Ectodermal cell (in vitro differentiated cells): Measurements from ENCODE around the gene TRAT1.

Source experiments
- H3K27ac ChIP-seq: 2 replicates; pipeline ENCODE4 v1.7.0; 2013; ENCODE audit warnings: mild to moderate bottlenecking, low read depth, low read length; ENCODE audit not compliant: insufficient read depth, poor library complexity, severe bottlenecking
- H3K27me3 ChIP-seq: 2 replicates; pipeline ENCODE4 v1.7.0; 2013; ENCODE audit warnings: mild to moderate bottlenecking, low read length; ENCODE audit not compliant: insufficient read depth, control insufficient read depth, poor library complexity, severe bottlenecking
- H3K36me3 ChIP-seq: one replicate; pipeline ENCODE4 v1.7.0; 2013; ENCODE audit warnings: low read length; ENCODE audit not compliant: control insufficient read depth, insufficient read depth
- H3K4me1 ChIP-seq: one replicate; pipeline ENCODE4 v1.7.0; 2013; ENCODE audit warnings: low read length; ENCODE audit not compliant: control insufficient read depth, insufficient read depth
- H3K4me3 ChIP-seq: 2 replicates; pipeline ENCODE4 v1.7.0; 2013; ENCODE audit warnings: low read depth, low read length, control low read depth; ENCODE audit not compliant: insufficient read depth
- H3K9me3 ChIP-seq: 2 replicates; pipeline ENCODE4 v1.7.0; 2013; ENCODE audit warnings: mild to moderate bottlenecking, low read length, moderate library complexity; ENCODE audit not compliant: control insufficient read depth
- WGBS, 2 experiments: methylation state at CpG; one replicate each; pipeline ENCODE4 v1.1.7; 2013; ENCODE audit warnings: missing lambda C conversion rate in 2 of 2; 5-methylcytosine and 5-hydroxymethylcytosine counted together

The TRAT1 gene

DNA sequence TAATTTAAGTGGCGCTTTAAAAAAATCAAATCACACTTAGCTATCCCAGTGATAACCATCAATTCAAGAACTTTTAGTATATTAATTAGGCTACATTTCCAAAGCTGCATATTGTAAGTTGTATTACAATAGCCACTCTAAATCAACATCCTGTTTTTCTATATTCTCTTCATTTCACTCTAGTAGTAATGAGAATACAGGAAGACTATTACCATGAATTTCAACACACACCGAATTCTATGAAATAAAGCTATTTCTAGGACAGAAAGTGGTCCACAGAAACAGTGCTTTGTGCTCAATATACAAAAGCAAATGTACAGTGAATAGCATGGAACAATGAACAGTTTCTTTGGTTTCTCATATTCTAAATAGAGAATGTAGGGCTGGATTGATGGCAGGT, 24.6 kb downstream of the TRAT1 start:
- no peaks in the 10 kb centered on the region for H3K36me3 ChIP-seq
- H3K9me3 ChIP-seq, result no peaks in the 10 kb centered on the region
- H3K27me3 ChIP-seq, result no peaks in the 10 kb centered on the region
- no peak overlapping the region for H3K27ac ChIP-seq
- WGBS, 2 experiments, result 100% methylated on average over 1 to 2 of the region's 2 CpGs
- no peaks in the 10 kb centered on the region for H3K4me1 ChIP-seq
- no peak overlapping the region for H3K4me3 ChIP-seq

DNA sequence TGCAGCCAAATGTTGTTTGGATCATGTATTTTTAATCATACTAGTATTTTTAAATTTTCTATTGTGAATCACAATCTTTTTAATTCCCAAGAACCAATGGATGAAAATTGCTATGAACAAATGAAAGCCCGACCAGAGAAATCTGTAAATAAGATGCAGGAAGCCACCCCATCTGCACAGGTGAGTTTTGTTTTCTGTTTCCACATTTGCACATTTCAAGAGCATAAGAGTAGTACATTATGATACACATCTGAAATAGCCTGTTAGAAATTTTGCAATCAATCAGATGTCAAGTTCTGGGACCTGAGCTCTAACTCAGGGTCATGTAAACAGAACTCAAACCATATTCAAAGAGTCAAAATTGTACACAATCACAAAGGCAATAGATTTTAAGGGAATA, 26.5 kb downstream of the TRAT1 start:
- no peaks in the 10 kb centered on the region for H3K36me3 ChIP-seq

DNA sequence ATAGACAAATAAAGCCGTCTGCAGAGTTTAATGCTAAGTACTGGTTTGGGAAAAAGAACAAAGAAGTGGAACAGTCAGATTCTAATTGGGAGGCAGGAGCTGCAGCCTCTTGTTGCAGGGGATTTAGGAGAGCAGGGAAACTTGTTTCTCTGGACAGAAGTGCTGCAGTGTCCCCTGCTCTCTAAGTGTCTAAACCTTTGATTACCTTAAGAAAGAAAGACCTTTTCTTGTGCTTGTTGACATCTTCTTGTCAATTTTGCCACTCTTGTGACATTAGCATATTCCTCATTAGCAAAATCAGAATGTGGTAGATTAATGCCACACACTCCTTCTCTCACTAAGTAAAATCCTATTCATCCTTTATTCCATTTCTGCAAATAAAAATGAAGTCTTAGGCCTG, 38.8 kb downstream of the TRAT1 start:
- no peak overlapping the region for H3K27ac ChIP-seq
- no peaks in the 10 kb centered on the region for H3K9me3 ChIP-seq
- no peaks in the 10 kb centered on the region for H3K27me3 ChIP-seq
- H3K4me3 ChIP-seq, result no peak overlapping the region
- 53% methylated on average over 1 of the region's 1 CpG for WGBS, 2 experiments
- H3K36me3 ChIP-seq, result no peaks in the 10 kb centered on the region
- no peaks in the 10 kb centered on the region for H3K4me1 ChIP-seq

More for the DNA sequence above, 26.5 kb downstream of the TRAT1 start:
- no peak overlapping the region for H3K27ac ChIP-seq
- H3K4me1 ChIP-seq, result no peaks in the 10 kb centered on the region
- no peaks in the 10 kb centered on the region for H3K9me3 ChIP-seq
- 94% methylated on average over 1 of the region's 1 CpG; no CpG with 5 or more reads in 1 of the 2 experiments for WGBS, 2 experiments
- no peaks in the 10 kb centered on the region for H3K27me3 ChIP-seq
- no peak overlapping the region for H3K4me3 ChIP-seq

DNA sequence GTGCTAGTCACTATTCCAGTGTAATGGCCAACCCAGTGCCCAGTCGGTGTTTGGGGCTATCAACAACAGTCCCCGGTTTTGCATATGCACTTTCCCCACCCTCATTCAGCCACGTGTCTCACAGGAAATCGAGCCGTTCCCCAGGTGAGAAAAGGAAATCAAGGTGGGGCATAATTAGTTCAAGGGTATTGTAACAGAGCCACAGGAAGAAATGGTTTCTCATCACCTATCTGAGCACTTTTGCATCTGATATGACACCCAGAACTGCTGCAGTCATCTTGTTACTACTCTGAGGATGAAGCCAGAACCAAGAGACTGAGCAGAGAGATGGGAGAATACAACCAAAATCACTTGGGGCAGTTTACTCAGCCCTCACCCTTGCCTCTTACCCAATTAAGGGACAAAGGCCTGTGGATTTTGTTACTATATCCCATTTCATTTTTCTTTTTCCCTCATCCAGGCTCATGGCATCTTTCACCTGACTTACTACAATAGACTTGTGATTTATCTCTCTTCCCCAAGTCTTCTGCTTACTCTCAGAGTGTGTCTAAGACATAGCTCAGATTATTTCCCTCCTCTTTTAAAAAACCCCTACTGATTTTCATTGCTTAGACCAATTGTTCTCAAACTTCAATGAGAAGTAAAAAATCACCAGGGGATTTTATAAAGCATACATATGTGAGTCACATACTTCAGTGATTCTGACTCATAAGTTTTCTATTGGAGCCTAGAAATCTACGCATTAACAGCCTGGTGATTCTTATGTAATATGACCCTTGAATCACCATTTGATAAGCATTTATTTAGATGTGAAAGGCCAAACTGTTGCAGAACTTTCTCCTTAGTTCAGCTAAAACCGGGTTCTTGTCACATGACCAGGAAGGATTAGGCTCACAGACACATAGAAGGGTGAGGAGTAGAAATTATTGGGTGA, 40.5 kb downstream of the TRAT1 start:
- no peak overlapping the region for H3K4me3 ChIP-seq
- no peaks in the 10 kb centered on the region for H3K27me3 ChIP-seq
- no peaks in the 10 kb centered on the region for H3K36me3 ChIP-seq
- 88 to 91% methylated on average over 7 of the region's 7 CpGs for WGBS, 2 experiments
- no peak overlapping the region for H3K27ac ChIP-seq
- H3K4me1 ChIP-seq, result no peaks in the 10 kb centered on the region
- no peaks in the 10 kb centered on the region for H3K9me3 ChIP-seq

DNA sequence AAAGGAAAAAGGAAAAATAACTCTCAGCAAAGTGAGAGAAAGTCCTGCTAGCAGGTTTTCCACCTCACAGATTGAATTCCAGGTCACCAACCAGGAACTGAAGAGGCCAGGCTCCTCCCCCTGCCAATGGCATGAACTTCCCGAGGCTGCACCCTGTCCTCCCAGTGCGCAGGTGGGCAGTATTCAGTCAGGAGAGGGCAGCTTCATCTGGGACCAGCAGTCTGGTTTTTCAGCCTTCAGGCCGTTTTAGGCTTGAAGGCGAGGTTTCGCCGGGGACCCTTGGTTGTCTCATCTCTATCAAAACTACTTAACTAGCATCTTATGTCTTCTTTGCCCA, 41.2 kb downstream of the TRAT1 start:
- Histone ChIP-seq H3K9me3 (no peaks in the 10 kb centered on the region), H3K4me1 (no peaks in the 10 kb centered on the region), H3K27me3 (no peaks in the 10 kb centered on the region), H3K27ac (no peak overlapping the region), H3K4me3 (no peak overlapping the region), H3K36me3 (no peaks in the 10 kb centered on the region)
- 89 to 91% methylated on average over 6 of the region's 6 CpGs for WGBS, 2 experiments

DNA sequence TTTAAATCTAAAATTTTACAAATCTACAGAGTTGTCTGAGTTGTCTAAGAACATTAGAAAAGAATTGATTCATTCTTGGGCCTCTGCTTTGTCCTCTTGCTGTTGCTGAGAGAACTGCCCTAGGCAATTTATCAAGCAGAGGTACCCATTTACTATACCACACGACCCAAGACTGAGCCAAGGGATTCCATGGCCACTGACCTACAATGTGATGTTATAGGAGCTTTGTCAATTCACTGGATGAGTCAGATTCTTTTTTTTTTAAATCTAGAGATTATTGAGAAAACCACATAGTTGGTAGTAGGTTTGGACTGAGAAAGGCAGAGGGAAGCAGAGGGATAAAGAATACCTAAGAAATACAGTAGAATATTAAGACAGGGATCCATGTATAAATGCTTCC, 55.3 kb downstream of the TRAT1 start:
- Histone ChIP-seq H3K36me3 (no peaks in the 10 kb centered on the region), H3K9me3 (no peaks in the 10 kb centered on the region), H3K27me3 (no peaks in the 10 kb centered on the region), H3K4me1 (no peaks in the 10 kb centered on the region), H3K4me3 (no peak overlapping the region), H3K27ac (no peak overlapping the region)
- WGBS, 2 experiments, result 50 to 67% methylated on average over 1 of the region's 1 CpG

DNA sequence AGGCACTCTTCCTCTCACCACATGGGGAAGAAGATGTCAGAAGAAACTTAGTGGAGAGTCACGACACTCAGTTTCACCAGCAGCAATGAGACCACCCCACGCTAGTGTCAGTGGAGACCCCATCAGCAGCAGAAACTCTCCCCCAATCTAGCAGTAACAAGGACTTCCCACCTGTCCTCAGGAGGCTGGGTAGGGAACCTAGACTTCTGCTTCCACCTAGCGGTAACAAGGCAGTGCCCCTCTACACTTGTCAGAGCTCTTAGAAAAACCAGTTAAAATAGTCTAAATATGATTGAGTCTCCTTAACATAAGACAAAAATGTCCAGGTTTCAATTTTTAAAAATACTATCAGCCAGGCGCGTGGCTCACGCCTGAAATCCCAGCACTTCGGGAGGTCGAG, 57.3 kb downstream of the TRAT1 start:
- WGBS, 2 experiments, result 80 to 83% methylated on average over 8 of the region's 8 CpGs

DNA sequence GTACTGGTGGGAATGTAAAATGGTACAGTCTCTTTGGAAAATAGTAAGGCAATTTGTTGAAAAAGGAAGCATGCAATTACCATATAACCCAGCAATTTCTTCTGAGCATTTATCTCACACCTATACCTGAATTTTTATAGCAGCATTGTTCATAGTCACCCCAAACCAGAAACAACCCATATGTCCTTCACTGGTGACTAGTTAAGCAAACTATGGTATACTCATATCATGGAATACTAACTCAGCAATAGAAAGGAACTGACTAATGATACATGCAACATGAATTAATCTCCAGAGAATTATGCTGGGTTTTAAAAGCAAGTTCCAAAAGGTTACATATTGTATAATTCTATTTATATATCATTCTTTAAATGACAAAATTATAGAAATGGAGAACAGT, 60.2 kb downstream of the TRAT1 start:
- no peaks in the 10 kb centered on the region for H3K36me3 ChIP-seq
- H3K27ac ChIP-seq, result no peak overlapping the region
- H3K27me3 ChIP-seq, result no peaks in the 10 kb centered on the region
- no peaks in the 10 kb centered on the region for H3K4me1 ChIP-seq
- no peaks in the 10 kb centered on the region for H3K9me3 ChIP-seq
- H3K4me3 ChIP-seq, result no peak overlapping the region

More for the DNA sequence above, 57.3 kb downstream of the TRAT1 start:
- H3K9me3 ChIP-seq, result no peaks in the 10 kb centered on the region
- no peak overlapping the region for H3K27ac ChIP-seq
- H3K4me1 ChIP-seq, result no peaks in the 10 kb centered on the region
- H3K36me3 ChIP-seq, result no peaks in the 10 kb centered on the region
- no peaks in the 10 kb centered on the region for H3K27me3 ChIP-seq
- no peak overlapping the region for H3K4me3 ChIP-seq

DNA sequence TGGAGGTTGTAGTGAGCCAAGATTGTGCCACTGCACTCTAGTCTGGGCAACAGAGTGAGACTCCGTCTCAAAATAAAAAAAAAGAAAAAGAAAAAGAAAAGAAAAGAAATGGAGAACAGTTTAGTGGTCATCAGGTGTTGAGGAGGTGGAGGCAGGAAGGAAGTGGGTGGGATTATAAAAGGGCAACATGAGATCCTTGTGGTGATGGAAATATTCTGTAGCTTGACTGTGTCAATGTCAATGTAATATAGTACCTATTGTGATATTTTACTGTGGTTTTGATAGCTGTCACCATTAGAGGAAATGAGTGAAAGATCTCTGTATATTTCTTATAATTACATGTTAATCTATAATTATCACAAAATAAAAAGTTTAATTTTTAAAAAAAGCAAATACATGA, 60.8 kb downstream of the TRAT1 start:
- Histone ChIP-seq H3K27me3 (no peaks in the 10 kb centered on the region), H3K4me1 (no peaks in the 10 kb centered on the region), H3K4me3 (no peak overlapping the region), H3K36me3 (no peaks in the 10 kb centered on the region), H3K27ac (no peak overlapping the region), H3K9me3 (no peaks in the 10 kb centered on the region)
- WGBS, 2 experiments, result 53 to 55% methylated on average over 1 of the region's 1 CpG

DNA sequence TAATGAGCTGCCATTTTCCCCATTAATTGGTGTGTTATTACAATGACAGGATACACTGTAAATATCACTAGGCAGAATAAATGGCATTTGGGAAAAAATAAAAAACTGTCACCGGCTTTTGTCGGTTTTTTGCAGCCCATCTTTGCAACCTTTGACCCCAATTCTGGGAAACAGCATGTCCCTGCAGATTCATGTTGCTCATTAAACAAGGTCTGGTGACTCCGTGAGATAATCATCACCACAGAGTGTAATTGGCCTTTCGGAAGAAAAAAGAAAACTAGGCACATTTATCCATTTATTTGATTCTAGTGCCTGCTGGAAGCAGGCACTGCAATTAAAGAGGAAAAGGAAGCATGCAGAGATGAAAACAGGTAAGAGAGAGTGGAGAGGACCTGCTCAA, 64.5 kb downstream of the TRAT1 start:
- Histone ChIP-seq H3K9me3 (no peaks in the 10 kb centered on the region), H3K27me3 (no peaks in the 10 kb centered on the region), H3K4me3 (no peak overlapping the region), H3K27ac (no peak overlapping the region), H3K4me1 (no peaks in the 10 kb centered on the region), H3K36me3 (no peaks in the 10 kb centered on the region)
- 93% methylated on average over 4 of the region's 4 CpGs for WGBS, 2 experiments
